Cardiac muscle cell (in vitro differentiated cells and primary cell): ENCODE results near the gene ATXN2. TPM values are rescaled to one million over a fixed set of nuclear protein-coding genes. Genes with fewer than 3 reads are reported as not detected.
A peak's percentile ranks its signal among the peaks of the same experiment; 100 is the strongest.

Experiments used
- DNase-seq, 2 donors: peaks; one replicate each; pipeline versions ENCODE4 v3.0.0 to v3.0.0-alpha.2; 2010 to 2017; ENCODE audit warnings: low read depth in 1 of 2, low spot score in 1 of 2
- H3K27ac ChIP-seq: fragments of 200-600 bp; sonication (generic); 2 replicates; pipeline ENCODE4 v1.5.1; 2016
- H3K27me3 ChIP-seq: fragments of 200-600 bp; sonication (generic); 2 replicates; pipeline ENCODE4 v1.6.0; 2016; ENCODE audit warnings: control low read depth
- H3K36me3 ChIP-seq: fragments of 200-600 bp; sonication (generic); 2 replicates; pipeline ENCODE4 v1.5.1; 2016; ENCODE audit warnings: control low read depth
- H3K4me1 ChIP-seq: fragments of 200-600 bp; sonication (generic); 2 replicates; pipeline ENCODE4 v1.8.1; 2017; ENCODE audit warnings: low read depth, mild to moderate bottlenecking, mixed run types
- H3K4me3 ChIP-seq: fragments of 200-600 bp; sonication (generic); 2 replicates; pipeline ENCODE4 v1.5.1; 2016; ENCODE audit warnings: mild to moderate bottlenecking
- H3K9me3 ChIP-seq: fragments of 200-600 bp; sonication (generic); 2 replicates; pipeline ENCODE4 v1.5.1; 2017; ENCODE audit warnings: low read depth, mild to moderate bottlenecking, control low read depth
- CTCF ChIP-seq: IDR thresholded peaks from 2 replicates; pipeline ENCODE4 v1.5.1; 2012; ENCODE audit warnings: low read depth, mild to moderate bottlenecking, low read length
- polyA plus RNA-seq: library from polyadenylated mRNA; unstranded; fragments of >200 nt; fragmentation: Nextera tagmentation; extraction: Ambion mirVana; gene quantifications from 2 replicates; pipeline ENCODE4 v1.2.1, GENCODE V29; 2016
- total RNA-seq: library from RNA; depleted of rRNA; stranded (reverse); fragments of >200 nt; gene quantifications from 2 replicates; pipeline ENCODE4 v1.2.3, GENCODE V29; 2016

Gene ATXN2
- total and polyA plus RNA-seq, 2 experiments from 2014 or later: 29.5 to 52.7 TPM

GRCh38 chr12:111437816-111438454, 161.2 kb downstream of the ATXN2 start:
- TF ChIP-seq CTCF: no peak

GRCh38 chr12:111436811-111437210, 162.3 kb downstream of the ATXN2 start:
- no peaks in the 10 kb centered on the region for H3K36me3 ChIP-seq
- no peak overlapping the region for H3K4me3 ChIP-seq
- H3K27ac ChIP-seq: no peak overlapping the region
- no peaks in the 10 kb centered on the region for H3K27me3 ChIP-seq
- no peak for TF ChIP-seq CTCF
- DNase-seq: no peak
- no peaks in the 10 kb centered on the region for H3K9me3 ChIP-seq
- H3K4me1 ChIP-seq: no peaks in the 10 kb centered on the region

More at GRCh38 chr12:111437816-111438454, 161.2 kb downstream of the ATXN2 start:
- Histone ChIP-seq H3K4me3 (no peak overlapping the region), H3K9me3 (no peaks in the 10 kb centered on the region), H3K4me1 (no peaks in the 10 kb centered on the region), H3K36me3 (no peaks in the 10 kb centered on the region), H3K27me3 (no peaks in the 10 kb centered on the region), H3K27ac (no peak overlapping the region)
- DNase-seq: peak in 1 of 2 donors; percentile 90

- no peak for DNase-seq
- TF ChIP-seq CTCF: no peak
- no peaks in the 10 kb centered on the region for H3K4me1 ChIP-seq
- no peaks in the 10 kb centered on the region for H3K36me3 ChIP-seq
- H3K4me3 ChIP-seq: no peak overlapping the region
- no peaks in the 10 kb centered on the region for H3K9me3 ChIP-seq
- H3K27ac ChIP-seq: no peak overlapping the region
- H3K27me3 ChIP-seq: no peaks in the 10 kb centered on the region
Measured at GRCh38 chr12:111436266-111436665, 162.8 kb downstream of the ATXN2 start.

- no peaks in the 10 kb centered on the region for H3K27me3 ChIP-seq
- no peak overlapping the region for H3K27ac ChIP-seq
- TF ChIP-seq CTCF: no peak
- DNase-seq: no peak
- H3K4me3 ChIP-seq: no peak overlapping the region
- no peaks in the 10 kb centered on the region for H3K36me3 ChIP-seq
- no peaks in the 10 kb centered on the region for H3K9me3 ChIP-seq
- H3K4me1 ChIP-seq: no peaks in the 10 kb centered on the region
Measured at GRCh38 chr12:111435661-111436201, 163.4 kb downstream of the ATXN2 start.

GRCh38 chr12:111434680-111435338, 164.3 kb downstream of the ATXN2 start:
- H3K27me3 ChIP-seq: no peaks in the 10 kb centered on the region
- TF ChIP-seq CTCF: no peak
- peak in 1 of 2 donors; percentile 61 for DNase-seq
- H3K27ac ChIP-seq: no peak overlapping the region
- H3K4me3 ChIP-seq: no peak overlapping the region
- H3K9me3 ChIP-seq: no peaks in the 10 kb centered on the region
- no peaks in the 10 kb centered on the region for H3K36me3 ChIP-seq
- H3K4me1 ChIP-seq: no peaks in the 10 kb centered on the region
